ENCODE measurements around the gene BMP3. TPM values are rescaled to one million over a fixed set of nuclear protein-coding genes. Genes with fewer than 3 reads are reported as not detected.
A peak's percentile ranks its signal among the peaks of the same experiment; 100 is the strongest.

The BMP3 gene
- total and polyA plus RNA-seq, 5 donors from 2014 or later = not detected

DNA sequence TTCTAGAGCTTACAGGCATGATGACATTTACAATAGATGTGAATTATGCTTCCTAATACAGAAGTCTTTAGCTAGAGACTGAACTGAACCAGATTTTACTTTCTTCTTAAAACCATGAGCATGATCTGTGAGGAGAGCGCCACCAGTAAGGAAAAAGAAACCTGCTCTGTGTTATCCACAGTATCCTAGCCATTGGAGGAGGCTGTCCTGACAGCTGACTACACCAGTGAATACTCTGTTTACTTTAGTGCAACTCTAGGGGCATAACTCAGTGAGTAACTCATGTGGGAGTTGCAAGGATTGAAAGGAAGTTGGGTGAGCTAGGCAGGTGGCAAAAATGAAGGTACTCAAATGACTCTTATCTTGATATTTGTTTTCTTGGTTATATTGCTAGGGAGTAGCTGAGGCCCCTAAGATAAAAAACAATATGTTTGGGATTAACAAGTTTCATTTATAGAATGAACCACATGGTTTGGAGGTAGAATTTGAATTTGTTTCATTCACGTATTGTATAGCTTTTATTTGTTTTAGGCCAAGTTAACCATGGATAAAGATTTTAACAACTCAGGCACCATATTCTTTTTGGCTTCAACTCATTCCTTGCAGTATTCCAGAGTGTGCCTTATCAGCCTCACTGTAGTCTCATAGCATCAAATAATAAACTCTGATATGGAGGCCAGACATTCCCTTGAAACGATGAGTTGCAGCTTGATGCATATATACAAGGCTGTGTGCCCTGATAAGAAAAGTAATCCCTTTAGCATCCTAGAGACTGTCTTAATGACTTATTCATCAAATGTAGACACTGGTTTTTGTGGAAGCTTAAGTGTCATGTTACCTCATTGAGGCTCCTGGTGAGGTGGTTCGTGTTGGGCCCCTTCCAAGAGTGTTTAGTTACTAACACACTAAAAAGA lies 2.5 kb downstream of the BMP3 start:
- Mint-ChIP-seq H3K27ac (no peak overlapping the region), H3K4me1 (peaks cover 0 to 18% (median 3%) of the 10 kb centered on the region in 4 donors), H3K9me3 (no peaks in the 10 kb centered on the region), H3K27me3 (peaks cover 67% of the 10 kb centered on the region), H3K36me3 (no peaks in the 10 kb centered on the region), H3K4me3 (no peak overlapping the region)
- no peak for DNase-seq
- Histone ChIP-seq H3K27me3 (ENCODE audit: control insufficient read depth, insufficient read depth, low read length) (peaks cover 27% of the 10 kb centered on the region), H3K36me3 (ENCODE audit: control insufficient read depth, insufficient read depth, low read length) (no peaks in the 10 kb centered on the region), H3K4me1 (ENCODE audit: control insufficient read depth, insufficient read depth, low read length, poor library complexity, severe bottlenecking) (peaks cover 3% of the 10 kb centered on the region), H3K9me3 (ENCODE audit: control insufficient read depth in 2 of 2, low read length in 2 of 2) (no peaks in the 10 kb centered on the region), H3K27ac (ENCODE audit: insufficient read depth, low read length, poor library complexity, severe bottlenecking) (no peak overlapping the region), H3K4me3 (ENCODE audit: low read depth, low read length) (no peak overlapping the region)
- no peak for ATAC-seq (ENCODE audit: low read depth in 2 of 2)

DNA sequence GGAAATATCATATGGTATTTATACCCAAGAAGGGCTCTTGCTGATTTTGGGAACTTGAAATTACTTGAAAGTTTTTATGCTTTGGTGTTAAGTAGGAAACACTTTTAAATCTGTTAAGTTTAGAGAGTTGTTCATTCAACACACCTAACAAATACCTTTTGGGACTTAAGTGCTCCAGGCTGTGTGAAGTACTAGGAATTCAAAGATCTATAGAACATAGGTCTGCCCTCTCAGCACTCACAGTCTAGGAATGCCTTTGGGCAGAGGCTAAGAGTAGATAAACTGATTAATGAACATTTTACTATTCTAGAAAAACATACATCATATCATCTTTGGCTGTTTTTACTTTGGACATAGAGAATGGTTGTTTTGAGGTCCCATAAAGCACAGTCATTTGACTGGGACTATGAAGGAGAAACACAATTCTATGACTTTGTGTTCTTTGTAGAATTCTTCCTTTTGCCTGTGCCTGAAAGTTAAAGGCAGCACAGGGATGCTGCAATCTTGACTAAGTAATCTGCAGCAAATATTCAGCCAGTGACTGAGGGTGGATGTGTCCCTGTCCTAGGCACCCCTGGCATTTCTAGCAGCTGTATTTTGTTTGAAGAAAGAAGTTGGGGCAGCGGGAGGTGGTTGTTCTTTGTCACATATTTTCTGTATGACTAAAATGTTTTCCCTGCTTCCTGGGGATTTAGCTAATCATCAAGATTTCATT lies 8.3 kb downstream of the BMP3 start:
- H3K27ac ChIP-seq (ENCODE audit: insufficient read depth, low read length, poor library complexity, severe bottlenecking) = no peak overlapping the region
- no peak overlapping the region for H3K27ac Mint-ChIP-seq
- H3K27me3 Mint-ChIP-seq = peaks cover 27% of the 10 kb centered on the region
- no peaks in the 10 kb centered on the region for H3K36me3 Mint-ChIP-seq
- H3K4me3 ChIP-seq (ENCODE audit: low read depth, low read length) = no peak overlapping the region
- no peaks in the 10 kb centered on the region for H3K36me3 ChIP-seq (ENCODE audit: control insufficient read depth, insufficient read depth, low read length)
- ATAC-seq (ENCODE audit: low read depth in 2 of 2) (no peak), DNase-seq (no peak)
- no peaks in the 10 kb centered on the region for H3K4me1 ChIP-seq (ENCODE audit: control insufficient read depth, insufficient read depth, low read length, poor library complexity, severe bottlenecking)
- H3K4me3 Mint-ChIP-seq = no peak overlapping the region
- no peaks in the 10 kb centered on the region for H3K9me3 ChIP-seq (ENCODE audit: control insufficient read depth in 2 of 2, low read length in 2 of 2)
- H3K27me3 ChIP-seq (ENCODE audit: control insufficient read depth, insufficient read depth, low read length) = peaks cover 17% of the 10 kb centered on the region
- H3K9me3 Mint-ChIP-seq = no peaks in the 10 kb centered on the region
- H3K4me1 Mint-ChIP-seq = no peaks in the 10 kb centered on the region

DNA sequence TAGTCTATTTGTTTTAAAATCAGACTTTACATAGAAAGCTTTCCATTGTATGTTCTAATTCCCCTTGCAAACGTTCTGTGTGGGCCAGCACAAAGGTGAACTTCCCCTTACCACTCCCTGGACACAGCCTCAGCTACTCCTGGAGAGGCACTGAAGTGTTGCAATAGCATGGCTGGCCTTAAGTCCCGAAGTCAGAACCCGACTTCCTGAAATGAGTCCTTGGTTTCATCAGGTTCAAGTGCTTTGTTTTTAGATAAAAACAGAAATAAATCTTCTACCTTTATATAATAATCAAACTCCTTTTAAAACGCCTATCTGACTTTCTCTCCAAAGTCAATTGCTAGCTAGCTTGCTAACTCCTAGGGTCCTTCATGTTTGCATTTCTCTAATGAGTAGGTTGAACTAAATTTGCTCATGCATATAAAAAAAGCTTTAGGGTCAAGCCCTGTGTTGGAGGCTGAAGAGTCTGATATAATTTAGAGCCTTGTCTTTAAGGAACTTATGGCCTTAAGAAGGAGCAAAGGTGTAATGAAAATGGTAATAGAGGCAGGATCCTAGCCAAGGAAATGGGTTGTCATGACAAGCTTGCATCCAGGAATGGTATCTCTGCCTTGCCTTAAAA lies 9.0 kb downstream of the BMP3 start:
- Mint-ChIP-seq H3K9me3 (no peaks in the 10 kb centered on the region), H3K4me1 (no peaks in the 10 kb centered on the region), H3K27ac (no peak overlapping the region), H3K4me3 (no peak overlapping the region), H3K36me3 (no peaks in the 10 kb centered on the region), H3K27me3 (peaks cover 22% of the 10 kb centered on the region)
- ATAC-seq (ENCODE audit: low read depth in 2 of 2) = no peak
- H3K36me3 ChIP-seq (ENCODE audit: control insufficient read depth, insufficient read depth, low read length) = no peaks in the 10 kb centered on the region
- no peak overlapping the region for H3K27ac ChIP-seq (ENCODE audit: insufficient read depth, low read length, poor library complexity, severe bottlenecking)
- no peaks in the 10 kb centered on the region for H3K4me1 ChIP-seq (ENCODE audit: control insufficient read depth, insufficient read depth, low read length, poor library complexity, severe bottlenecking)
- no peak for DNase-seq
- no peaks in the 10 kb centered on the region for H3K9me3 ChIP-seq (ENCODE audit: control insufficient read depth in 2 of 2, low read length in 2 of 2)
- peaks cover 15% of the 10 kb centered on the region for H3K27me3 ChIP-seq (ENCODE audit: control insufficient read depth, insufficient read depth, low read length)
- H3K4me3 ChIP-seq (ENCODE audit: low read depth, low read length) = no peak overlapping the region

DNA sequence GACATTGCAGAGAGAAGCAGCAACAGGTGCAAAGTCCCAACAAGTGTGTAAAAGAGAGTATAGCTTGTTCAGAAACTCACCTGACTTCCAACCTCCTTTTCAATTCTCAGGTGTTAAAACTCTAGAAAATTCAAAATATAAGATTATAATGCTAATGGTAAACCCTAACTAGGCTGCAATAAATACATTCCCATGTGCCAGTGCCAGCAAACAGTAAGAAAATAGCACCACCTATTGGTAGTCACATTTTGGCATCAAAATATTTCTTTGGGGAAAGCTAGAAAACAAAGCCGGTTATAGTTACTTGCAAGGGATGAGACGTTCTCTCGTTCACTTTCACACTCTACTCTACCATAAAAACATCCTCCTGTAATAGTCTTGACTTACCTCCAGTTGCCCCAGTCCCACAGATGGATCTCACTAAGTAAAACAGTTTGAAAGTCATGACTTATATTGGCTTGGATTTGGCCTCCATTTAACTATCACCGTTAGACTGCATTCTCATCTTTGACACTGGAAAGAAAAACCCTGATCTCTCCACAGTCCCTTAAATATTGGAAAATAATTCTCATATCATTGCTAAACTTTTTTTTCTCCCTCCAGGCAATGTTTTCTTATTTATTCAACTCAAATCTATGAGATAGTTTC lies 9.6 kb downstream of the BMP3 start:
- no peaks in the 10 kb centered on the region for H3K36me3 ChIP-seq (ENCODE audit: control insufficient read depth, insufficient read depth, low read length)
- no peaks in the 10 kb centered on the region for H3K9me3 ChIP-seq (ENCODE audit: control insufficient read depth in 2 of 2, low read length in 2 of 2)
- ATAC-seq (ENCODE audit: low read depth in 2 of 2) (peak in 1 of 2 donors; percentile 31), DNase-seq (peak in 2 of 3 donors; percentile 23 to 43)
- H3K4me3 ChIP-seq (ENCODE audit: low read depth, low read length) = no peak overlapping the region
- H3K4me3 Mint-ChIP-seq = no peak overlapping the region
- no peaks in the 10 kb centered on the region for H3K9me3 Mint-ChIP-seq
- no peaks in the 10 kb centered on the region for H3K36me3 Mint-ChIP-seq
- H3K27ac ChIP-seq (ENCODE audit: insufficient read depth, low read length, poor library complexity, severe bottlenecking) = no peak overlapping the region
- no peaks in the 10 kb centered on the region for H3K4me1 ChIP-seq (ENCODE audit: control insufficient read depth, insufficient read depth, low read length, poor library complexity, severe bottlenecking)
- H3K4me1 Mint-ChIP-seq = no peaks in the 10 kb centered on the region
- peaks cover 18% of the 10 kb centered on the region for H3K27me3 Mint-ChIP-seq
- H3K27ac Mint-ChIP-seq = no peak overlapping the region
- peaks cover 15% of the 10 kb centered on the region for H3K27me3 ChIP-seq (ENCODE audit: control insufficient read depth, insufficient read depth, low read length)

DNA sequence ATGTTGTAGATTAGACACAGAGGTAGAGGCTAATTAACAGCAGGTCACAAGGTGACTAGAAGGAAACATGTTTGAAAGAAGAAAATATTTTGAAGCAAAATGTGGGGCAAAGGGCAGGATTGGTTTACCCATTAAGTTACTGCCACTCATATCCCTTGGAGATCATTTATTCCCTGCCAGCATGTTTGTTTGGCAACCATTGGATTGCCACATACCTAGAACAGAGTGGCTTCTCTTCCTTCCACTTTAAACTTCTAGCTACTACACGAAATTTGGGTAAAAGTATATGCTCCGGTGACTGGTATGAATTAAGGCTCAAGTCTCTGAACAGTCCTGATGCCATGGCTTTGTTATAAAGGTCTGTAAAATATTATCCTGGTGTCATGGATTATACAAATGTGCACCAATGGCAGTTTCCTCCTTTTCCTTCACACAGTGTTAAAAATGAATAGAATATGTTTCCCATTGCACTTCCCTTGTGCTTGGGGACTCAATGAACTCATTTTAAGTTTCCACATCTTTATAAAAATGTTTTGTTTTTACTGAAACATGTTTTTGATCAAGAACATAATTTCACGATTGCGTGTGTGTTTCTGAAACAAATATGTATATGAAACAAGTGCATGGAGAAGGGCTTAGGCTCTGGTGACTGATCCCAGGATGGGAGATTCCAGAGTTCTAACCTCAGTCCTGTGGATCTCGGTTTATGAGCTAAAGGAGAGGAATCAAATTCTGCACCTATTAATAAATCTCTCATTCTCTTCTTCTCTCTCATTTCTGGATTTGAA lies 12.3 kb downstream of the BMP3 start:
- ATAC-seq (ENCODE audit: low read depth in 2 of 2) (no peak), DNase-seq (no peak)
- H3K27ac Mint-ChIP-seq = peak overlapping the region in 1 of 3 donors; percentile 8
- H3K4me3 ChIP-seq (ENCODE audit: low read depth, low read length) = no peak overlapping the region
- H3K27me3 Mint-ChIP-seq = peaks cover 10% of the 10 kb centered on the region
- H3K4me3 Mint-ChIP-seq = no peak overlapping the region
- no peaks in the 10 kb centered on the region for H3K4me1 Mint-ChIP-seq
- H3K27me3 ChIP-seq (ENCODE audit: control insufficient read depth, insufficient read depth, low read length) = peaks cover 13% of the 10 kb centered on the region
- H3K9me3 ChIP-seq (ENCODE audit: control insufficient read depth in 2 of 2, low read length in 2 of 2) = no peaks in the 10 kb centered on the region
- no peaks in the 10 kb centered on the region for H3K36me3 ChIP-seq (ENCODE audit: control insufficient read depth, insufficient read depth, low read length)
- no peak overlapping the region for H3K27ac ChIP-seq (ENCODE audit: insufficient read depth, low read length, poor library complexity, severe bottlenecking)
- H3K4me1 ChIP-seq (ENCODE audit: control insufficient read depth, insufficient read depth, low read length, poor library complexity, severe bottlenecking) = no peaks in the 10 kb centered on the region
- no peaks in the 10 kb centered on the region for H3K36me3 Mint-ChIP-seq
- H3K9me3 Mint-ChIP-seq = no peaks in the 10 kb centered on the region

DNA sequence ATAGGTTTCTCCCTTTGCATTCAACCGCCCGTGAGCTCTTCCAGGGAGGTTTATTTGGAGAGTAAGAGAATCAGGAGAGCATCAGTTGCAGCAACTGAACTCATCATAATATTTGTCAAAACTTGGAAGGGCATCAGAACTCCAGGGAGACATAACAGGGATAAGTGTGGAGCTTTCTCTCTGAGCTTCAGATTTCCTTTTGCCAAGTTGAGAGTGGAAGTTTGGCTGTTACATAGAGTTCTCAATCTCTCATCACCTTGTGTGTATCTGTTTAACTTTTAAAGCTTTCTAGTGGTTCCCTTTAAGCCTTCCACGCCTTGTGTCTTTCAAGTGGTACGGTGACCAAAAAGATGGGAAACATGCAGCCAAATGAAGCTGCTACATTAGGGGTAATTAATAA lies 18.8 kb downstream of the BMP3 start:
- no peaks in the 10 kb centered on the region for H3K4me1 ChIP-seq (ENCODE audit: control insufficient read depth, insufficient read depth, low read length, poor library complexity, severe bottlenecking)
- no peaks in the 10 kb centered on the region for H3K9me3 ChIP-seq (ENCODE audit: control insufficient read depth in 2 of 2, low read length in 2 of 2)
- no peaks in the 10 kb centered on the region for H3K4me1 Mint-ChIP-seq
- H3K27me3 ChIP-seq (ENCODE audit: control insufficient read depth, insufficient read depth, low read length) = peaks cover 4% of the 10 kb centered on the region
- no peaks in the 10 kb centered on the region for H3K36me3 ChIP-seq (ENCODE audit: control insufficient read depth, insufficient read depth, low read length)
- H3K36me3 Mint-ChIP-seq = no peaks in the 10 kb centered on the region
- DNase-seq (no peak), ATAC-seq (ENCODE audit: low read depth in 2 of 2) (no peak)
- peaks cover 7% of the 10 kb centered on the region for H3K27me3 Mint-ChIP-seq
- H3K27ac Mint-ChIP-seq = no peak overlapping the region
- no peaks in the 10 kb centered on the region for H3K9me3 Mint-ChIP-seq
- H3K27ac ChIP-seq (ENCODE audit: insufficient read depth, low read length, poor library complexity, severe bottlenecking) = no peak overlapping the region
- no peak overlapping the region for H3K4me3 Mint-ChIP-seq
- no peak overlapping the region for H3K4me3 ChIP-seq (ENCODE audit: low read depth, low read length)

DNA sequence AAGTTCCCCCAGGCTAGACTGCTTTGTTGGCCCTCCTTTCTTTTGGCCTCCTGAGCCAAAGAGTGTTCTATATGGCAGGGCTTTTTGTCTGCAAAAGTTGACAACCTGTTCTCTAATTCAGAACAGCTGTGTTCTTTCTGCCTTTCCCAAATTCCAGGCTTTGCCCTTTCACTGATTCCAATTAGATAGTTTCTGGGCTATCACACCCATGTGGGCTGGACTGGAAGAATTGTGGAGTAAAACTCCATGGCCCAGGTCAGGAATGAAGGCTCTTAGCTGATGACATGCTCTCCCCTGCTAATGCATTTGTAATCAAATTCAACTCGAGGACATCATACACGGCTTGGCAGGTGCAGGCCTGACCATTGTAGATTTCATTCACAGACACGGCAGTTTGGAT lies 19.4 kb downstream of the BMP3 start:
- no peak for DNase-seq
- no peaks in the 10 kb centered on the region for H3K36me3 Mint-ChIP-seq

More for the DNA sequence above, 19.4 kb downstream of the BMP3 start:
- no peak for ATAC-seq (ENCODE audit: low read depth in 2 of 2)
- peaks cover 4% of the 10 kb centered on the region for H3K27me3 ChIP-seq (ENCODE audit: control insufficient read depth, insufficient read depth, low read length)
- no peaks in the 10 kb centered on the region for H3K9me3 Mint-ChIP-seq
- no peak overlapping the region for H3K27ac ChIP-seq (ENCODE audit: insufficient read depth, low read length, poor library complexity, severe bottlenecking)
- H3K4me3 ChIP-seq (ENCODE audit: low read depth, low read length) = no peak overlapping the region
- peaks cover 7% of the 10 kb centered on the region for H3K27me3 Mint-ChIP-seq
- no peak overlapping the region for H3K27ac Mint-ChIP-seq
- no peak overlapping the region for H3K4me3 Mint-ChIP-seq
- no peaks in the 10 kb centered on the region for H3K4me1 Mint-ChIP-seq
- no peaks in the 10 kb centered on the region for H3K36me3 ChIP-seq (ENCODE audit: control insufficient read depth, insufficient read depth, low read length)
- H3K9me3 ChIP-seq (ENCODE audit: control insufficient read depth in 2 of 2, low read length in 2 of 2) = no peaks in the 10 kb centered on the region
- no peaks in the 10 kb centered on the region for H3K4me1 ChIP-seq (ENCODE audit: control insufficient read depth, insufficient read depth, low read length, poor library complexity, severe bottlenecking)

All from CD4-positive, CD25-positive, alpha-beta regulatory T cell (primary cell).